Bronchial epithelial cell (primary cell): ENCODE data around the gene ZNF292. TPM values are rescaled to one million over a fixed set of nuclear protein-coding genes. Genes with fewer than 3 reads are reported as not detected.

ENCODE experiments used
- DNase-seq: peaks from one replicate; pipeline ENCODE4 v3.0.0-alpha.2; 2010; ENCODE audit warnings: low read depth
- FAIRE-seq: peaks from 2 replicates; lab custom pipeline; 2011; peaks lifted over from hg19 to GRCh38; lab: Jason Lieb, UNC
- H3K27me3 ChIP-seq: 2 replicates; pipeline ENCODE4 v1.5.1; 2011; ENCODE audit warnings: low read length; ENCODE audit not compliant: control insufficient read depth, insufficient read depth
- H3K36me3 ChIP-seq: 2 replicates; pipeline ENCODE4 v1.5.1; 2011; ENCODE audit warnings: low read length; ENCODE audit not compliant: control insufficient read depth, insufficient read depth
- H3K4me3 ChIP-seq: 2 replicates; pipeline ENCODE4 v1.5.1; 2011; ENCODE audit warnings: mild to moderate bottlenecking, low read depth, low read length, control low read depth
- CTCF ChIP-seq: IDR thresholded peaks from 2 replicates; pipeline ENCODE4 v1.5.1; 2011; ENCODE audit warnings: mild to moderate bottlenecking, moderate library complexity, low read length, control low read depth, inconsistent platforms; ENCODE audit not compliant: insufficient read depth, severe bottlenecking
- total RNA-seq: library from RNA; depleted of rRNA; stranded (reverse); fragments of >200 nt; gene quantifications from 2 replicates; pipeline ENCODE4 v1.2.1, GENCODE V29; 2014

ZNF292 gene
- total RNA-seq, 1 donor from 2014 or later, result 28.2 TPM

GRCh38 chr6:87118054-87118453, 37.3 kb upstream of the ZNF292 start:
- no peak for TF ChIP-seq CTCF
- no peaks in the 10 kb centered on the region for H3K36me3 ChIP-seq
- FAIRE-seq (no peak), DNase-seq (peak; percentile 93)
- H3K4me3 ChIP-seq, result no peak overlapping the region
- no peaks in the 10 kb centered on the region for H3K27me3 ChIP-seq

- TF ChIP-seq CTCF, result no peak
- FAIRE-seq (no peak), DNase-seq (no peak)
- no peak overlapping the region for H3K4me3 ChIP-seq
- no peaks in the 10 kb centered on the region for H3K36me3 ChIP-seq
- H3K27me3 ChIP-seq, result no peaks in the 10 kb centered on the region
Observed at GRCh38 chr6:87122477-87122876, 32.9 kb upstream of the ZNF292 start.

GRCh38 chr6:87124074-87124473, 31.3 kb upstream of the ZNF292 start:
- Histone ChIP-seq H3K4me3 (no peak overlapping the region), H3K36me3 (no peaks in the 10 kb centered on the region), H3K27me3 (no peaks in the 10 kb centered on the region)
- TF ChIP-seq CTCF, result no peak
- DNase-seq (no peak), FAIRE-seq (no peak)

GRCh38 chr6:87126501-87126900, 28.9 kb upstream of the ZNF292 start:
- DNase-seq, result no peak
- H3K27me3 ChIP-seq, result no peaks in the 10 kb centered on the region
- FAIRE-seq, result no peak
- H3K36me3 ChIP-seq, result no peaks in the 10 kb centered on the region
- no peak for TF ChIP-seq CTCF
- no peak overlapping the region for H3K4me3 ChIP-seq

- no peaks in the 10 kb centered on the region for H3K36me3 ChIP-seq
- no peak overlapping the region for H3K4me3 ChIP-seq
- no peak for TF ChIP-seq CTCF
- FAIRE-seq (no peak), DNase-seq (no peak)
- no peaks in the 10 kb centered on the region for H3K27me3 ChIP-seq
Observed at GRCh38 chr6:87127737-87128136, 27.6 kb upstream of the ZNF292 start.

GRCh38 chr6:87136963-87137362, 18.4 kb upstream of the ZNF292 start:
- no peak for DNase-seq
- H3K27me3 ChIP-seq, result no peaks in the 10 kb centered on the region
- H3K36me3 ChIP-seq, result no peaks in the 10 kb centered on the region
- TF ChIP-seq CTCF, result no peak
- FAIRE-seq, result no peak
- no peak overlapping the region for H3K4me3 ChIP-seq
